ENCODE data around the gene LRRC3. TPM values are rescaled to one million over a fixed set of nuclear protein-coding genes. Genes with fewer than 3 reads are reported as not detected.
A peak's percentile ranks its signal among the peaks of the same experiment; 100 is the strongest.

The LRRC3 gene
- total RNA-seq, 1 donor from 2014 or later, result 2.2 TPM

- H3K9me3 ChIP-seq, result no peaks in the 10 kb centered on the region
- H3K27me3 ChIP-seq, result no peaks in the 10 kb centered on the region
- H3K4me3 ChIP-seq, result no peak overlapping the region
- no peak for TF ChIP-seq CTCF (IDR thresholded peaks at IDR 0.05)
- no peak overlapping the region for H3K27ac ChIP-seq
- DNase-seq (ENCODE audit: low spot score in 2 of 2), result no peak
- H3K36me3 ChIP-seq, result no peaks in the 10 kb centered on the region
- no peaks in the 10 kb centered on the region for H3K4me1 ChIP-seq
- intact Hi-C loops (cut with DNase I), result no loop called here
Measured at GRCh38 chr21:44450402-44450801, 4.9 kb upstream of the LRRC3 start.

- Histone ChIP-seq H3K27ac (no peak overlapping the region), H3K9me3 (no peaks in the 10 kb centered on the region), H3K36me3 (no peaks in the 10 kb centered on the region), H3K4me1 (no peaks in the 10 kb centered on the region), H3K4me3 (no peak overlapping the region), H3K27me3 (no peaks in the 10 kb centered on the region)
- no peak for TF ChIP-seq CTCF (IDR thresholded peaks at IDR 0.05)
- no peak for DNase-seq (ENCODE audit: low spot score in 2 of 2)
- intact Hi-C loops (cut with DNase I), result no loop called here
Measured at GRCh38 chr21:44450999-44451398, 4.3 kb upstream of the LRRC3 start.

DNA sequence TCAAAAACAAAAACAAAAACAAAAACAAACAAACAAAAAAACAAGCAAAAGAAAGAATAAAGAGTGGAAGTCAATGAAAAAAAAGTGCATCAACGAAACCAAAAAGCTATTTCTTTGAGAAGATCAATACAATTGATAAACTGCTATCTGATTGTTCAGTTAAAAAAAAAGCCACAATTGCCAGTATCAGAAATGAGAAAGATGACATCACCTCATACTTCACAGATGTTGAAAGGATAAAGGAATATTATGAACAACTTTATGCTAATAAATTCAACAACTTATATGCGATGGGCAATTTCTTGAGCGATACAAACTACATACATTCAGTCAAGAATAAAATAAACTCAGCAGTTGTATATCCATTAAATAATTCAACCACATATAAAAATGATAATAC, 2.2 kb upstream of the LRRC3 start:
- Histone ChIP-seq H3K36me3 (no peaks in the 10 kb centered on the region), H3K4me3 (no peak overlapping the region), H3K4me1 (peaks cover 0 to 2% of the 10 kb centered on the region in 2 donors), H3K27ac (no peak overlapping the region), H3K9me3 (no peaks in the 10 kb centered on the region), H3K27me3 (no peaks in the 10 kb centered on the region)
- intact Hi-C loops (cut with DNase I), result no loop called here
- DNase-seq (ENCODE audit: low spot score in 2 of 2), result no peak
- TF ChIP-seq CTCF (IDR thresholded peaks at IDR 0.05), result no peak

- TF ChIP-seq CTCF (IDR thresholded peaks at IDR 0.05), result no peak
- Histone ChIP-seq H3K36me3 (no peaks in the 10 kb centered on the region), H3K9me3 (no peaks in the 10 kb centered on the region), H3K27ac (no peak overlapping the region), H3K4me1 (peaks cover 0 to 2% of the 10 kb centered on the region in 2 donors), H3K4me3 (no peak overlapping the region), H3K27me3 (no peaks in the 10 kb centered on the region)
- no peak for DNase-seq (ENCODE audit: low spot score in 2 of 2)
- intact Hi-C loops (cut with DNase I), result no loop called here
Measured at GRCh38 chr21:44454058-44454457, 1.3 kb upstream of the LRRC3 start.

DNA sequence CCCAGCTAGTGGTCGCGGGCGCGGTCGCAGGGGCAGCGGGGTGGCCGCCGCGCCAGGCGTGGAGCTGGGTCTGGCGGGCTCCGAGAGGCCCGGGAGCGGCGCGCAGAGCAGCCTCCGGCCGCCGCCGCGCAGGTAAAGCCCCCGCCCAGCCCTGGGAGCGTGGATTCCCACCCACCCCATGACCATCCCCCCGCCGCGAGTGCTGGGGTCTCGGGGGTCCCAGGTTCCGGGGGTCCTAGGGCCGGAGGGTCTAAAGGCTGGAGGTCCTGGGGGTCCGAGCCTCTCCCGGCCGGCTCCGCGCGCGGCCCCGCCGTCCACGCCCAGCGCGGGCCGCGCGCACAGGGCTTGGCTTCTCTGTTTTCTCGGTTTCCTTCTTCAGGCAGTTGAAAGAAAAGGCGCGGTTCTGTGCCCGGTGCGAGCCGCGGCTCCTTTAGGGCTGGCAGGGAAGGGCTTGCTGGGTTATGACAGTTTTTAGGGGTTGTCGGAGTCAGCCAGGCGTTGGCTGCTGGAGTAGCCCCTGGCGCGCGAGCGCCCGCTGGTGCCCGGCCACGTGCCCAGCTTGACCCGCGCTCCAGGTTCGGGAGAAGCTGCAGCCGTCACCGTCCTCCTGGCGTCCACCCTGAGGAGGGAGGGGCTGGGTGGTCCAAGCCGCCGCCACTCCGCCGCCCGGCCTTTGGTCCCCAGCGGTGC, 359 bp downstream of the LRRC3 start:
- H3K4me3 ChIP-seq, result peak overlapping the region; percentile 73 to 85
- H3K27me3 ChIP-seq, result no peaks in the 10 kb centered on the region
- peak in 1 of 3 experiments; percentile 24 for TF ChIP-seq CTCF (IDR thresholded peaks at IDR 0.05)
- H3K27ac ChIP-seq, result no peak overlapping the region
- peaks cover 0 to 2% of the 10 kb centered on the region in 2 donors for H3K4me1 ChIP-seq
- no peaks in the 10 kb centered on the region for H3K36me3 ChIP-seq
- H3K9me3 ChIP-seq, result no peaks in the 10 kb centered on the region
- intact Hi-C loops (cut with DNase I), result loop anchor here (5.0 kb wide), 1 partner anchor 118 kb away; the partner anchor contains the start of gene CFAP410
- peak in 1 of 2 donors; percentile 65 for DNase-seq (ENCODE audit: low spot score in 2 of 2)

Measured in ascending aorta (tissue), 2 donors.